Activated CD4-positive, CD25-positive, alpha-beta regulatory T cell treated with anti-CD3 and anti-CD28 coated beads, Interleukin-2, amount 50 U/mL, for 24 hours (primary cell): ENCODE measurements around the gene C10orf67.

Experiments used
- ATAC-seq, 2 donors: fragments of 150-1000 bp; cut with Tn5 transposase; one replicate each; pipeline ENCODE4 v1.10.0; 2021; ENCODE audit warnings: mild to moderate bottlenecking in 1 of 2, moderate library complexity in 1 of 2

C10orf67 gene

DNA sequence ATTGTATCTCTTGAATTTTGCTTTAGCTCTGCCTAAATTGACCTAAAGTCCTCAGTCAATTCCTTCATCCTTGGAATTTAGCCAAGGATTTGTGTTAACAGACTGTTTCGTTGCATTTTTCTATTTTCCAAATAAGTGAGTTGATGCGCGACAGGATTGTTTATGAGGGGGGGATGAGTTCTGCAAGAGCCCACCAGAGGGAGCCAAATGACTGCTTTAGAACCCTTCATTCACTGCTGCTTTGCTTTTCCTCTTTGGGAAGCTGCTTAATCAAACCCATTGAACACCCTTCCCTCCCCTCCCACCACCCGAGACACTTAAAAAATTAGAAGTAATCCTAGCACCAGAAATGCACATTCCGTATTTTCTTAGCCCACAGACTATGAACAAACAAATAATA is 186.2 kb downstream of the C10orf67 start:
- peak; percentile 36 to 48 for ATAC-seq

DNA sequence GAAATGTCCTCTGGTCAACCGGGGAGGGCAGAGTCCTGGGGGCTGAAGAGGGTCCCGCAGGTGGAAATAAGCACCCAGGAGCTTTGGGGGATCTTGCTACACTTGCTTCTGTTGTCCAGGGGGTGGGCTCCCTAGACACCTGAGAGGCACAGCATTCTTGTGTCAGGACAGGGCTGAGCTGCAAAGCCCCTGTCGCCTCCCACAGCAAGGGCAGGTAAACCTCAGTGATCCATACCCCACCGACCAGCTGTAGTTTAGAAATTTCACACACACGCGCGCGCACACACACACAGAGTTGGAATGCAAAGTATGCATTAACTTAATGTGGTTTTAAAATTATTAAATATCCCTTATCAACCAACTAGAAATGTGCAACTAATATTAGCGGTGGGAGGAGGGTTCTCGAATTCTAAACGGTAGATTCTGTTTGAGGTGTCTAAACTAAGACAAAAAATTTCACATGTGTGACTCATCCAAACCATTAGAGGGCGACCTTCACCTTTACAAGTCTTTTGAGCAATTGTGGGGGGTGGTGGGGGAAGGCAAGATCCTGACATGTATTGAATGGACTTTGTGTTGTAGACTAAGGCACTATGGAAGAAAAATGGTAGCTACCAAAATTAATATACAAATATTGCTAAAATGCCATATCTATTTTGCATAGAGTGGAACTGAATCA is 186.8 kb downstream of the C10orf67 start:
- peak in 1 of 2 donors; percentile 46 for ATAC-seq

DNA sequence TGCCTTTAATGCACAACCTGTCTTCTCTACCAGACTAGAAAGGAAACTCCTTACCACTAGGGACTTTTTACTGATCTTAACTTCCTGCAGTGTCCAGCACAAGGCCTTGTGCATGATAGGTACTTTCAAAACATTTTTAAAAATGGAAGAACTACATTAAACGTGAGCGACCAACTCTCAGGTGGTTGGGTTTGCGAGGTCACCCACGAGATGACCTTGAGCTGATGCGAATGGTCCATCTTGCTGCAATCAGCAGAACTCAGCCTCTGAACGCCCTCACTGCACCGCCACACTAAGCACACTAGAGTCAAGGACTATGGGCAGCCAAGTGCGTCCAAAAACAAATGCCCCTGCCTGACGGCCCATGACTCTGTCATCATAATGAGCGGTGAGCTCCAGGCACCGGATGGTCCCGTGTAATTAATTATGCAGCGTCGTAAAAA is 187.3 kb downstream of the C10orf67 start:
- ATAC-seq, result no peak

DNA sequence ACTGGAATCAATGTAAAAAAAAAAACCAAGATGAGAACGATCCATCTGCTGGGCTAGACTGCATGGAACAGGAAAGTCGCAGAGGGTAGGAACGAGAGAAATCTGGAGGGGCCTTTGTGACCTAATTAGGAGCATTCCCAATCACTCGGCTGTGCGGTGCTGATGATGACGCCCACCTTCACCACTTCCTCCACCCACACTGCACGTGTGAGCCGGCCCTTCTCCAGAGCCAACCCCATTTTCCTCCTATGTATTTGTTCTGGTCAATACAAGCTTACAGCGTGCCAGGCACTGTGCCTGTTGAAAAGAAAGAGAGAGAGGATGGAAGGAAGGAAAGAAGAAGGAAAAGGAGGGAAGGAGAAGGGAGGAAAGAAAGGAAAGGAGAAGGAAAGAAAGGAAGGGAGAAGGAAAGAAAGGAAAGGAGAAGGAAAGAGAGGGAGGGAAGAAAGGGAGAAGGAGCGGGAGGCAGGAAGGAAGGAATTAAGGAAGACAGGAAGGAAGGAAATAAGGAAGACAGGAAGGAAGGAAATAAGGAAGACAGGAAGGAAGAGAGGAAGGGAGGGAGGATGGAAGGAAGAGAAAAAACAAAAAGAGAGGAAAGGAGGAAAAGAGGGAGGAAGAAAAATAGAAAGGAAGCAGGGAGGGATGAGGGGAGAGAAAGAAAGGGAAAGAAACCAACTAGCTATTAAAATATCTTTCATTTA is 188.0 kb downstream of the C10orf67 start:
- ATAC-seq, result no peak

DNA sequence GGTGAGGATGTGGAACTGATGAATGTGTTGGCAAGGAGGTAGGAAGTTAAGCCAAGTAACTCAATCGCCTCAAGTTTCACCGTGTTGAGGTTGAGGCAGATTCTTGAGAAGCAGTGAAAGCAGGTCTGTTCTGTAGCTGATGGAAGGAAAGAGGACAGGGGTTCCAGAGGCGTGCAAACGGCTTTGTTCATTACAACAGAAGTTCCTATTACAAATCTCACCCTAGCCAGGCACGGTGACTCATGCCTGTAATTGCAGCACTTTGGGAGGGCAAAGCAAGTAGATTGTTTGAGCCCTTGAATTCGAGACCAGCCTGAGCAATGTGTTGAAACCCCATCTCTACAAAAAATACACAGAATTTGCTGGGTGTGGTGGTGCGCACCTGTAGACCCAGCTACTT is 189.4 kb downstream of the C10orf67 start:
- no peak for ATAC-seq
